ENCODE measurements around the gene CXCL10.

Gene CXCL10

GRCh38 chr4:76035141-76035540, 11.8 kb upstream of the CXCL10 start:
- no peak overlapping the region for H3K4me3 ChIP-seq (ENCODE audit: low read depth, low read length)
- TF ChIP-seq CTCF (IDR thresholded peaks at IDR 0.05; ENCODE audit: insufficient read depth, low read length, missing control alignments), result no peak
- CTCF ChIA-PET, result interaction anchor here (3.6 kb wide), 1 partner anchor 40 kb away, joined by 24 read pairs; no protein-coding TSS in a partner anchor
- POLR2A ChIA-PET, result no interaction called here
- no peak for DNase-seq (ENCODE audit: low read depth, low spot score)

DNA sequence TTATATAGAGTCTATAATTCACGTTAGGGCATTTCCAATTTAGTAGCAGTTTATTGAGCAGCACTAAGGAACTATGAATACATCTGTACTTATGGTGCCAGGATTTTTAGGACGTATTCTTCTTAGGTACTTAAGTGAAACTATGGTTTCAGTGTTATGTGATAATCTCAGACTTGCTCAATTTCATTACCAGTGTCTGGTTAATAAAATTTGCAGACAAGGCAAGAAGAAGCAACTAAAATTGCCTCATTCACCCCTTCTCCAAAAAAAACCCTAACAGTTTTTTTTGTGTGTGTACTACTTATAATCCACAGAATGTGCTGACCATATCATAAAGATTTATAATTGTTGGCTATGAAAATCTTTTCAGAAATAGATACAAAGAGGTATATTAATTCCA, 6.0 kb upstream of the CXCL10 start:
- ChIA-PET POLR2A (no interaction called here), CTCF (interaction anchor here (1.4 to 1.9 kb wide), 2 partner anchors 30 to 34 kb away, joined by 3 to 4 read pairs; no protein-coding TSS in a partner anchor)
- no peak for TF ChIP-seq CTCF (IDR thresholded peaks at IDR 0.05; ENCODE audit: insufficient read depth, low read length, missing control alignments)
- DNase-seq (ENCODE audit: low read depth, low spot score), result no peak
- no peak overlapping the region for H3K4me3 ChIP-seq (ENCODE audit: low read depth, low read length)

DNA sequence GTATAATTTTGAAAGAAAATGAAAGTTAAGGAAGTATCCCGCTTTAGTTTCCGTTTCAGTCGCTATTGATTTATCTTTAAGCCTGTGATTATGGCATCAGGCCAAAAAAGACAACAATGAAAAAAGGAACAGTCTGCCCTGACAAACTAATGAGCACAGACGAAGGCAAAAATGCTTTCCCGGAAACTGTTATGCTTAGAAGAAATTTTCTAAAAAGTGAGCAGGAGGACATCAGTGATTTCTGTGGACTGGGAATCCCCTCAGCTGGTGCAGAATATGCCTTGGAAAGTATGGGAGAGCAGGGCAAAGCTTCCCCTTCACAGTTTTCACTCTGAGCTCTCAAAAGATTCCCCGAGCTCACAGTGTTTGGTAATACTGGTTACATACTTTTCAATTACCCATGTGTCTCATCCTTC, 5.1 kb upstream of the CXCL10 start:
- no peak for TF ChIP-seq CTCF (IDR thresholded peaks at IDR 0.05; ENCODE audit: insufficient read depth, low read length, missing control alignments)
- no peak for DNase-seq (ENCODE audit: low read depth, low spot score)
- no peak overlapping the region for H3K4me3 ChIP-seq (ENCODE audit: low read depth, low read length)
- ChIA-PET POLR2A (no interaction called here), CTCF (no interaction called here)

GRCh38 chr4:76024065-76024464, 768 bp upstream of the CXCL10 start:
- DNase-seq (ENCODE audit: low read depth, low spot score), result no peak
- no peak overlapping the region for H3K4me3 ChIP-seq (ENCODE audit: low read depth, low read length)
- TF ChIP-seq CTCF (IDR thresholded peaks at IDR 0.05; ENCODE audit: insufficient read depth, low read length, missing control alignments), result no peak
- ChIA-PET POLR2A (no interaction called here), CTCF (interaction anchor here (1.1 to 3.6 kb wide), 3 partner anchors 9 to 45 kb away, joined by 3 to 22 read pairs (median 3); no protein-coding TSS in a partner anchor)

DNA sequence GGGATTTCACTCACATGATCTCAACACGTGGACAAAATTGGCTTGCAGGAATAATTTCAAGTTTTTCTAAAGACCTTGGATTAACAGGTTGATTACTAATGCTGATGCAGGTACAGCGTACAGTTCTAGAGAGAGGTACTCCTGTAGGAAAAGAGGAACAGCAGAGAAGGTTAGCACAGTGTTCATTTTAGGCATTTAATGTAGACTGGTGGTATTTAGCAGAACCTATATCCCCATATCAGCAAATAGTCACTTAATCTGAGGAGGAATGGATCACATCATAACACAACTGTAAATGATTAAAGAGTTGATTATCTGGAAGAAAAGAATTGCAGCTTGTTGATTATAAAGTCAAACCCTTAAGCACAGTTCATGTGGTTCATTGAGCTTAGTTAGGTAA, 620 bp downstream of the CXCL10 start:
- POLR2A ChIA-PET, result no interaction called here
- no peak for TF ChIP-seq CTCF (IDR thresholded peaks at IDR 0.05; ENCODE audit: insufficient read depth, low read length, missing control alignments)
- DNase-seq (ENCODE audit: low read depth, low spot score), result no peak

DNA sequence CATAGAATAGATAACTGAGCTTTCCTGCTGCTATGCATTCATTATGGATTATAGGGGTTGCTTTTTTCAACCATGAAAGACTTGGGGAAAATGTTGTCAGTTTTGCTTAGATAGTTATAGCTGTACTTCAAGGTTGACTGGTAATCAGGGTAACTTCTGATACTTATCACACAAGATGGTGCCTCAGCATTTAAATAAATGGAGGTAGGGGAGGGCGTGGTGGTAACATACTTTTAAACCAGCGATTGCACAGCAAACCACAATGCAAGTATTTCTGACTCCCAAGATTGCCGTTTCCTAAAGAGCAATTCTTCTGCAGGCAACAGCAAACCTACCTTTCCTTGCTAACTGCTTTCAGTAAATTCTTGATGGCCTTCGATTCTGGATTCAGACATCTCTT, 1.3 kb downstream of the CXCL10 start:
- CTCF ChIA-PET, result interaction anchor here (1.5 kb wide), 1 partner anchor 9 kb away, joined by 3 read pairs; no protein-coding TSS in a partner anchor
- no peak for DNase-seq (ENCODE audit: low read depth, low spot score)
- no peak overlapping the region for H3K4me3 ChIP-seq (ENCODE audit: low read depth, low read length)
- POLR2A ChIA-PET, result no interaction called here
- no peak for TF ChIP-seq CTCF (IDR thresholded peaks at IDR 0.05; ENCODE audit: insufficient read depth, low read length, missing control alignments)

More for the DNA sequence above, 620 bp downstream of the CXCL10 start:
- CTCF ChIA-PET, result interaction anchor here (1.5 kb wide), 1 partner anchor 9 kb away, joined by 3 read pairs; no protein-coding TSS in a partner anchor
- H3K4me3 ChIP-seq (ENCODE audit: low read depth, low read length), result no peak overlapping the region

Data from AG04449 (cell line).